NCI-H2029 (cell line): ENCODE data around the gene MRPL49.
A peak's percentile ranks its signal among the peaks of the same experiment; 100 is the strongest.
"Not testable (repeated sequence)": the region's sequence is repeated elsewhere in the genome, so short reads cannot be mapped to it uniquely, and the experiment has no call there.

ENCODE experiments used
- DNase-seq: peaks from one replicate; lab custom pipeline; 2025; lab: John Stamatoyannopoulos, UW

MRPL49 gene

DNA sequence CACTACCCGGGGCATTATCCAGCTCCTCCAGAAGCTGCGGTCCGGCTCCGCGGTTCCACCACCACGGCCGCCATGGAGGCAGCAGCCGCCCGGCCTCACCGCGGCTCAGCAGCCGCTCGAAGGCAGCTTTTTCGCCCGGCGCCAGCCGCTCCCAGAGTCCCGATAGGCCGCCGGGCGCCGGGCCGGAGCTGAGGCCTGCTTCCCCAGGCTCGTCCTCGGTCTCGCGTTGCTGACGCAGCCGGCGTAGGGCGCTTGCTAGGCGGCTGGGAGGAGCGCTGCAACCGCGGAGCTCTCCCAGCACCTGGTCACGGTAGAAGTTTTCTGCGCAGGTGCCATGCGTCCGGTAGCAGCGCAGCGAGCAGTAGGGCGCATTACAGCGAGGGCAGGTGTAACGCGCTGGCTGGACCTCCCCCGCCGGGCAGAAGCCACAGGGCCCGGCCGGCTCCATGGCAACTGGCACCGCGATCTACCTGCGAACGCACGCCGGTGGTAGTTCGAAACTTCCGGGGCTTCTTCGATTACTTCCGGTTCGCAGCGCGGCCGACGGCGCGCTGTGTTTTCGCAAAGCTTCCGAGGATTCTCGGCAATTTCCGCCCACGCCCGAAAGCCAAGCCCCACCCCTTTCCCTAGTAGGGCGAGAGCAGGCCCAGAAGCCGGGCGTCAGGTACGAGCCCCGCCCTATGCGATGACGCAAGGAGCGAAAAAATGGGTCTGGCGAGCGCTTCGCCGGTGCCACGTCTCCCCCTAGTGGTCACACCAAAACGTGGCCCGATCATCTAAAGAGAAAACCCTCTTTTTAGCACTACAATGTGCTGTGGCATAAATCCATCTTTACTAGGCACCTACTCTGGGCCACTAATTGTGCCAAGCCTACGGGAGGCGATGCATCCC is 4.7 kb upstream of the MRPL49 start, which contains the start of gene ZNHIT2:
TSS of gene ZNHIT2 (minus strand) at position 496 of the 891 bp plus-strand sequence. CDS start at position 448, 48 bp downstream.
- DNase-seq = peak; percentile 99

DNA sequence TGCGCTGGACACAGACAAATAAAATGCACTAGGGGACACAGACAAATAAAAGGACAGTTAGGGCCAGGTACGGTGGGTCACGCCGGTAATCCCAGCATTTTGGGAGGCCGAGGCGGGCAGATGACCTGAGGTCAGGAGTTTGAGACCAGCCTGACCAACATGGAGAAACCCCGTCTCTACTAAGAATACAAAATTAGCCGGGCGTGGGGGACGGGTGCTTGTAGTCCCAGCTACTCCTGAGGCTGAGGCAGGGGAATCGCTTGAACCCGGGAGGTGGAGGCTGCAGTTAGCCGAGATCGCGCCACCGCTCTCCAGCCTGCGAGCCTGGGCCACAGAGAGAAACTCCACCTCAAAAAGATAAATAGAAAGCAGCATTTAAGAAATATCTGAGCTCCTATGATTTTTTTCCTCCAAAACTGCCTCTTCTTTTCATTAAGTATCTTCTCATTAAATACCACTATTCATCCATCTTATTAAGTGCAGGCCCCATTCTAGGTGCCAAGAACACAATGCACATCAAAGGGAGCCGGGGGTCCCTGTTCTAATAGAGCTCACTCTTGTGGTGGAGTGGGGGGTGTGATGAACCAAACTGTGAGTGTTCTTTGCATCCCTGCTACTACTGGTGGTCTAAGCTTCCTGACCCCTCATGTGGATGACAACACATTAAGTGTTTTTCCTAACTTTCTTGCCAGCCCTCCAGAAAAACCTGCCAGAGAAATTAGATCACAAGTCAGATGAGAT is 3.9 kb upstream of the MRPL49 start:
- DNase-seq = no peak

DNA sequence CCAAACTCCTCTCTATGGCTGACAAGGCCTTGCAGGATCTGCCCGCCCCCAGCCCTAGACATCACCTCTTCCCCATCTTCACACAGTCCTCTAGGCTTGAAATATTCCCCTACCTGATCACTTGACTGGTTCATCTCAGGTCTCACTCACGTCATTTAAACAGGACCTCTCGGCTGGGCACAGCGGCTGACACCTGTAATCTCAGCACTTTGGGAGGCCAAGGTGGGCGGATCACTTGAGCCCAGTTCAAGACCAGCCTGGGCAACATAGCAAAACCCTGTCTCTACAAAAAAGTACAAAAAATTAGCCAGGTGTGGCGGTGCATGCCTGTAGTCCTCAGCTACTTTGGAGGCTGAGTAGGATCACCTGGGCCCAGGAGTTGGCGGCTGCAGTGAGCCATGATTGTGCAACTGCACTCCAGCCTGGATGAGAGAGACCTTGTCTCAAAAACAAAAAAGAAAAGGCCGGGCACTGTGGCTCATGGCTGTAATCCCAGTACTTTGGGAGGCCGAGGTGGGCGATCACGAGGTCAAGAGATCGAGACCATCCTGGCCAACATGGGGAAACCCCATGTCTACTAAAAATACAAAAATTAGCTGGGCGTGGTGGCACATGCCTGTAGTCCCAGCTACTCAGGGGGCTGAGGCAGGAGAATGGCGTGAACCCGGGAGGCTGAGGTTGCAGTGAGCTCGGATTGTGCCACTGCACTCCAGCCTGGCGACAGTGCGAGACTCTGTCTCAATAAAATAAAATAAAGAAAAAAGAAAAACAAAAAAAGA is 3.0 kb upstream of the MRPL49 start:
- not testable (repeated sequence) for DNase-seq

DNA sequence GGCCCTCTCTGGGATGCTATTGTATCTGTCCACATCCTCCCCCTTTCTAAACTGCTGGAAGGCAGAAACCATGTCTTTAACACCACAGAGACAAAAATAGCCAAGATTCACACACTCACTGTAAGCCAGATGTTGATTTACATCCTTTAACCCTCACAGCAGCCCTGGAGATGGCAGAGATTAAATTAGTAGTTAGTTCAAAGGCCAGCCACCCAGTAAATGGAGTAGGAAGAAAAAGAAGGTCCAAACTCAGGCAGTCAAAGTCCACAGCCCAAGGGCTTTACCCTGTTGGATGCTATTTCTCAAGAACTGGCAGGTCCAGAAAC is 2.5 kb upstream of the MRPL49 start:
- DNase-seq = no peak

DNA sequence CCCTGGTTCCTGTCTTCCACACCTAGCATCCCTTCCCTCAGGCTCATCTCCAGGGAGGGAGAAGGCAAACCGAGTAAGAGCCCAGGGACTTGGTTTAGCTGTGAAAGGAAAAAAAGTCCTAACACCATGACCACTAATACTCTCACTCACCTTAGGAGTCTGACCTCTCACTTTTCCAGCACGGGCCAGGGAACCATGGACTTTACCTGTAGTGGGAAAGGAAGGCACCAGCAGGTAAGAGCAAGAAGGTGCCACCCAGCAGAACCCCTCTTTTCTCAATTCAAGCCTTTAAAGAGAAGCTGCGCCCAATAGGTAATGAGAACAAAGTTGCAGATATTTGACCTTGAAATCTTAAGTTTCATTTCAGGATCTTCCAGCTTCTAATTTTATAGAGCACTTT is 1.3 kb upstream of the MRPL49 start:
- DNase-seq = no peak

DNA sequence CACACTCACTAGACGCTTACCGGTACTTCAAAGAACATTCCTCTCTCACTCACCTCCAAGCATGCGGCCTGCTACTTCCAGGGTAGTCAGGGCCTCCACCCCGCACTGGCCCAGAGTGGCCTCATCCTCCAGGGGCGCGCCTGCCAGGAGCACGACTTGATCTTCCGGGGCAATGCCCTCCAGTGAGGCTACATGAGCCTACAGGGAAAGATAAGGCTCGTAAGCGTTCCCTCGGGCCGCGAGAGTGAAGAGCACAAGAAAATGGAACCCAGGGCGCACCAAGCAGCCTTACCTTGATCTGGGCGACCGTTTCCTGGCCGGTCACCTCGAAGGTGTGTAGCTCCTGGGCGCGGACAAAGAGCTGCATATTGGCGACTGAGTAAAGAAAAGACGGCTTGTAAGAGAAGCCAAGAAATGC is 665 bp upstream of the MRPL49 start:
- DNase-seq = no peak

DNA sequence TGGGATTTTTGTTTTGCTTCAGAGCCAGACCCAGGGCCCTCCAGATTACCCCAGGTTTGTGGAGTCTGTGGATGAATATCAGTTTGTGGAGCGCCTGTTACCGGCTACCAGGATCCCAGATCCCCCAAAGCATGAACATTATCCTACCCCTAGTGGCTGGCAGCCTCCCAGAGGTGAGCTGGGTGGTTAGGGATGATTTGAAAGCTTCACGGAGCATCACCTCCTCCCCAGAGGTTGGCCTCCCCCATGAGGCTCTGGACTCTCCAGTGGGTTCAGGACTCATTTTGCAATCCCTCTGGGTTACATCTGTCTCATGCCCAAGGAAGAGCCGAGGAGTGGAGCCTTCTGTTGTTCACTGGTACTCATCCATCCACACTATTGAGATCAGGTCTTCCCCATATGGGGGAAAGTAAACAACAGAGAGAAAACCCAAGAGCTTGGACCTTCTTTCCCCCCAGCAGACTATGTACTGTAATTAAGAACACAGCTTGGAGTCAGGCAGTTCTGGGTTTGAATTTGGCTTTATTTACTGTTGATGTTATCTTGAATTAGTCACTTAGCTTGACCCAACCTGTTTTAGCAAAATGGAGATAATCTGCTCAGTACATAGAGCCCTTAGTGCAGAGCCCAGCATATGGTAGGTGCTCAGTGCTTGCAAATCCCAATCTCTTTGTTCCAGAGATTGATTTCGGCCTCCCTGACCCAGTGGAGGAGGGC is 2.5 kb downstream of the MRPL49 start:
- no peak for DNase-seq

DNA sequence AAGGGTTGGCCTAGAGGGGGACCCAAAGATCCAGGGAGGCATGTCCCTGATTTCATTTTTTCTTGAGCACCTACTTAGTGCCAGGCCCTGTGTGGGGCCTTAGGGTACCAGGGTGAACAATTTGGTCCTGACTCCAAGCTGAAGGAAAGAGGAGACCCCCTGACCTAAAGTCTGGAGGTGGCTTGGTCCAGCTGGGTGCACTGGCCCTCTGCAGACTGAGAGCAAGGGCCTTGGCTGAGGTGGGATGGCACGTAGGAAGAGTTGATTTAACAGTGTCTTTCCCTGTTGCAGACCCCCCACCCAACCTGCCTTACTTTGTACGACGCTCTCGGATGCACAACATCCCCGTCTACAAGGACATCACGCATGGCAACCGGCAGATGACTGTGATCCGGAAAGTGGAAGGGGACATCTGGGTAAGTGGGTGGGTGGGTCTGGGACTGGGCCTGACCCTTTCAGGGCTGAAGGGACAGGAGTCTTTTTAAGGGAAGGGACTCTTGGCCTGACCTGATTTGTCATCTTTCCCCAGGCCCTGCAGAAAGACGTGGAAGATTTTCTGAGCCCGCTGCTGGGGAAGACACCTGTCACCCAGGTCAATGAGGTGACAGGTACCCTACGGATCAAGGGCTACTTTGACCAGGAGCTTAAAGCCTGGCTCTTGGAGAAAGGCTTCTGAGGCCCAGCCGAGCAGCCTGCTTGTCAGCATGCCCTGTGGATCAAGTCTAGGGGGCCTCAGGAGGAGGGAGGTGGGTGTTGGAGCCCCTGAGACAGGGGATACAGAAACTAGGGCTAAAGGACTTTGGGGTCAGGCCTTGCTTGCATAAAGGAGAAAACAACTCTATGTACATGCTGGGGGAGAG is 3.3 kb downstream of the MRPL49 start:
- DNase-seq = no peak

DNA sequence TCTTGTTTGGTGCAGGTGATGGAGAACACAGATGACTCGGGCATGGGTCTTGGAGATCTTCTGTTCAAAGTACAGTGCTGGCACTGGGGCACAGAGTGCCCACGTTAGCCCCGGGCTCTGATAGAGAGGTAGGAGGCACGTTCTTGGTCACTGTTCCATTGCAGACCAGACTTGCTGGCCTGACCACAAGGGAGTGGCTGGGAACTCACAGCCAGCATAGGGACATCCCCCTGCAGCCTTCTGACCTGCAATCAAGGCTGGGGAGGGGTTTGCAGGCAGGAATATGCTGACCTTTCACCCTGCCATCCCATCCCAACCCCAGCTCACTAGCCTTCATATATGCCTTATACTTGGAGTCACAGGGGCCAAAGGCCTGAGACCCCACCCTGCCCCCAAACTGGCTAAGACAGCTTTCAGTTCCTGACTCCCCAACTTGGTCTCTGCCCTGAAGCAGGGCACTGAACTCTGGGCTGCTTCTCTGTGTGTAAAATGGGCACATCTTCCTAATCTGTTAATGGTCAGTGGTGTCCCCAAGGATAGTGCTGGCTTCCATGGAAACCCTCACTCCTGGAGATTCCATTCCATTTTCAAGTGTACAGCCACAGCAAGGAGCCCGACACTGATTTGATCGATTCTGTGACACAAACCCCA is 4.6 kb downstream of the MRPL49 start:
- no peak for DNase-seq

DNA sequence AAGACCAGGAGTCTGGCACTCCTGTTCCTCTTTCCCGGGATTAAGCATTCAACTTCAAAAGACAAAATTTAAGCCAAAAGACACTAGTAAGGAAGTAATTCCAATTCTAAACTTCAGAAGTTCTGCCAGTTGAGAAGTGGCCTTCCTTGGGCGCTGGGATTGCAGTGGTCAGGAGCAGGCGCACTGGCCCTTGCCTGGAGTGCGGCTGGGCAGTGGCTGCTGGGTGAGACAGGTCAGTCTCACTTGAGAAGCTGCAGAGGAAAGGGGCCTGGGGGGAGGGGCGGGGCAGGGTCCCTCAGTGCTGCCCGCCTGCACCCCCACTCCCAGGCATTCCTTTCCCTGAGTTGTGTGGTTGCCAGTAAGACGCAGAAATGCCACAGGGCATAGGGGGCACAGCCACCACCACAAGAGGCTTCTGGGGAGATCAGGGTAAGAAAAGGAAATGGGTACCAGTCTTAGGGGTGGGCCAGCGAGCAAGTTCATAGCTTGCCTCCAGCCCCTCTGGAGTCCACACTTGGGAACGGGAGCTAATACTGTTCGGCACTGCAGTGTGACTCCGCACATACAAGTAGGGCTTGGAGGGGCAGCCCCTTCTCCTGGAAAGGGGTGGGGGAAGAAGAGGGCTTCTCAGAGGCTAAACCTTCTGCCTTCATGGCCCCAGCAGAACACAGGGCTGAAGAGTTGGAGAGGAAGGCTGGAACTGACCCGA is 5.5 kb downstream of the MRPL49 start:
- DNase-seq = no peak

DNA sequence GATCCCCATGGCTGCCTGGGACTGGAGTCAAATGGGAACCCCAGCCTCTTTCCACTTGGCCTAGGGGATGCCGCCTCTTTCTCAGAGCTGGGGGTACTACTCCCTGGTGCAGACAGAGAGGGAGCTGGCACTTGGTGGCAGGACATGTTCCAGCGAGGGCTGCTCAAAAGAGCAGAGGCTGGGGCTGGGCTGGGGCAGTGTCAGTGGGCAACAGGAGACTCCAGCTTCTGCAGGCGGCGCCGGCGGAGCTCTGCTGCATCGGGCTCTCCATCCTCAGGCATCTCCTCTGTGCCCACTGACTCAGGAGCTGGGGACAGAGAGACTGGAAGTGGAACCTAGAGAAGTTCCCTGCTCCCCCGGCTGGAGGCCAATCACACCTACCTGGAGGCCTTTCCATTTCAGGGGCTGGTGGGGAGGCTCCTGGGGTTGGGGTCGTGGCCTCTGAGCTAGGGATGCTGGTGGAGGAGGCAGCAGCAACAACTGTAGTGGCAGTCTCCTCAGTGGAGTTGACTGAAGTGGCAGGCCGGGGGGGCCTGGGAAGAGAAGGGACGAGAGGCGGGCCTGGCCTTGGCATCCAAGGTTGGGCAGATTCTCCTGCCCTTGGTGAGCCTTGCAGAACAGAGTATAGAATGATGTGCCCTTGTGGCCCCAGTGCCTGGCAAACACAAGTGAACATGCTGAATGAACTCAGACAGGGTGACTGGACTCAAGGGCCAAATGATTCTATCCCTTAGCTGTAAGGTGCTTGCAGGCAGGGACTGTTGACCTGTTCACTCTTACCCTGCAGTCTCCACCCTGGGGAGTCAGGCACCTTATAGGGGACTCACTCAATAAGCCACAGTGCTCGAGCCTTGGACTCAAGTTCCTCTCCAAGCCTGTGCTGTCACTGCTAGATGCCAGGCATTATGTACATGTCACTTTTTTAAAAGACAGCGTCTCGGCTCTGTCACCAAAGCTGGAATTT is 6.3 kb downstream of the MRPL49 start:
- no peak for DNase-seq

DNA sequence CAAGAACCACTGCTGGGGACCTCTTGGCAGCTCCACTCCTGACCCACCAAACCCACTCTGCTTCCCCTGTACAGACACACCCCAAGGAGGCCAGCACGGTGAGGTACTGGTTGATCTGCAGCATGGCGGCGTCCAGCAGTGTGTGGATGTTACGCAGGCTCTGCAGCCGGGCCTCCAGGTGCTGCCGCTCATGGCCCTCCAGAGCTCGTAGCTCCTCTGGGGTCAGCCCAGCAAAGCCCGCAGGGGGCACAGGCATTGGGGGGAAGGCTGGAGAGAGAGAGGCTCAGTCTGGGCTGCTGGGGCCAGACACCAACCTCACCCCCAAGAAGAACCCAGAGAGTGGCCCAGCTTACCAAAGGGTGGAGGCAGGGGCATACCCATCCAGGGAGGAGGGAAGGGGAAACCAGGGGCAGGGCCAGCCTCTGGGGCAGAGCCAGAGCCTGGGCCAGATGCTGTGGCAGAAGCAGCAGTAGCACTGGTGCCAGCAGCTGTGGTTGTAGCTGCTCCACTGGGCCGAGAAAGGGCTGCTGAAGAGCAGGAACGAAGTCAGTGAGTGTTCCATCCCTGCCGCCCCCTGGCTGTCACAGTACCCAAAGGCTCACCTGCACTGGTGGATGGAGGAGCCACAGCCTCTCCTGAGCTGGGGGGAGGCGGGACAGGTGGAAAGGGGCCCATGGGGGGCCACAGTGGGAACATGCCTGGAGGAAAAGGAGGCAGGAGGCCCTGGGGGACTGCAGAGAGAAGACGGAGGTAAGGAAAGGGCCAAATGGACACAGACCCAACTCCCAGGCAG is 7.7 kb downstream of the MRPL49 start:
- no peak for DNase-seq

DNA sequence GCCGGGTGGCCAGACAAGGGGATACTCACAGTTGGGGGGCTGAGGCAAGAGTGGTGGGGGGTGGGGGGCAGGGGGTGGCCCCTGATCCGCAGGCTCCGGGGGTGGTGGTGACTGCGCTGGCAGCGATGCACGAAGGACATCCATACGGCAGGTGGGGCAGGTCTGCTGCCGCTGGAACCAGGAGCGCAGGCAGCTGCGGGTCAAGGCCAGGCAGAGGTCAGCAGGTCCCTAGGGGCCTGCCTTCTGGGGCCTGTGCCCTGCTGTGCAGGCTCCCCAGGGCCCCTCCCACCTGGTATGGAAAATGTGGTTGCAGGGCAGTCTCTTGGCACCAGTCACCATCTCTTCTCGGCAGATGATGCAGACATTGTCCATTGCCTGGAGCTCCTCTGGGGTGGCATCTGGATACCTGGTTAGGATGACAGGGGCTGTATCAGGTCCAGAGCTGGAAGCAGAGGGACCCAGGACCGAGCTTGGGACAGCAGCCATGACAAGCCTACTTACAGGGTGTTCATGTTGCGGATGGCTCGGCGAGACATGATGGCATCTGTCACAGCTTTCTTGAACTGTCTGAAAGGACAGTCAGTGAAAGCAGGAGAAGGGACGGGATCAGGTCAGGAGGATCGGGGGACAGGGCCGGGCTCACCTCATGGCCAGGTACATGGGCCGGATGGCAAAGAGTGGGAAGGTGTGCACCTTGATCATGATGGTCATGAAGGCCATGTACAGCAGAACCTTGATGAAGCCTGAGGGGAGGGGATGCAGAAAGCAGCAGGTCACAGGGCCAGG is 8.7 kb downstream of the MRPL49 start:
- DNase-seq = no peak

DNA sequence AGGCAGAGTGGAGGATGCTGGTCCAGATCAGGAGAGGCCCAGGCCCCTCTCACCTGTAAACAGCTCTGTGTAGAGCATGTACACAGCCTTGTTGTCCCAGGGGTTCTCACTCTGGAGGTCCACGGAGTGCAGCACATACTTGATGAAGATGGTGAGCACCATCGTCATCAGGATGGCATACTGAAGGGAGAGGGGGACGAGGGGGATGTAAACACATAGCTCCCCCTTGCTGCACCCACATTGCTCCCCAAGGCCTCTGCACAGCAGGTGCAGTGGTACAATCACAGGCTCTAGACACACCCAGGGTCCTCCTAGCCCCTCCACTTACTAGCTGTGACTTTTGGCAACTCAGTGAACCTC is 9.3 kb downstream of the MRPL49 start:
- DNase-seq = no peak

DNA sequence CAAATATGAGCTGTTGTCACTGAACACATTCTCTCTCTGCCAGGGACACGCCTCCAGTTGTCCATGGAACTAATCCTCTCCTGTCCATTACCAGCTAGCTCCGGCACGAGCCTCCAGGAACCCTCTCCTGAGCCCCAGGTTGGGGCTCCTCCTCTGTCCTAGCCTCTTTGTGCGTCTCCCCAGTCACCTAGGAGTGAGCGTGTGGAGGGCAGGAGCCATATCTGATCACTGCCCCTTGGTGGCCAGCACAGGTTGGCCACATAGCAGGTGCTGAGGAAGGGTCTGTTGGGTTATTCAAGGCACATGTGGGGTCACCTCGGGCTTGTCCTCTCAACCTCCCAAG is 9.7 kb downstream of the MRPL49 start:
- no peak for DNase-seq

DNA sequence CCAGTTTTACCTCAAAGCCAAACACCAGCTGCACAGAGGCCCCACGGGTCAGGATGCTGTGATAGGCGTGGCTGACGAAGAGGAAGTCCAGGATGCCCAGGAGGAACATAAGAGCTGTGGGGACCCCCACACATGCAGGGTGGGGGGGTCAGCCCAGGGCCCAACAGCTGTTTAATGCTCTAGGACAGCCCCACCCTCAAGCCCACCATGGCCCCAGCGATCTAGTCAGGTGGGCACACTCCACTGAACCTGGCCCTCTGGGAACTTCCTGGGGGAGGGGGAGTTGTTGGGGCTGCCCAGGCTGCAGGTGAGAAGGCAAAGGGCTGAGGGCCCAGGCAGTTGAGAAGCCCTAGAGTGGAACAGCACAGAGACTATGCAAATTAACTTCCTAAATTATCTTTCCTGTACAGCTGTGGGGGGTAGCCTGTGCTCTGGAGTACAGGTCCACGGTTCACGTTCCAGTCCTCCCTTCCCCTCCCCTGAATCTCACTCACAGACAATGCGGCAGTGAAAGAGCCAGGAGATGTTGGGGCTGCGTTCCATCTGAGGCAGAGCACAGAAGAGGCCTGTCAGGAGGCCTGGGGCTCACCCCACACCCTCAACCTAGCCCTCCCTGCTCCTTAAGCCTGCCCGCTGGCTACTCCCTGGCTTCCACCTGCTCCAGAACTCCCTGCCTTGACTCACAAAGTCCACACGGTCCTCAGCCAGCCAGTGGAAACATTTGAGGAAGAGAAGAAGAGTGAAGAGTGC is 10.3 kb downstream of the MRPL49 start:
- DNase-seq = no peak
